Endothelial cell of umbilical vein (primary cell): ENCODE measurements around the gene ANKRD39. TPM values are rescaled to one million over a fixed set of nuclear protein-coding genes. Genes with fewer than 3 reads are reported as not detected.

ENCODE experiments used
- BruUV-seq: library from RNA; stranded (reverse); fragments of 400-500 nt; replicated peaks from 2 replicates; lab custom pipeline; 2021; lab: Mats Ljungman, UMichigan
- CTCF ChIA-PET: fragments of 300-600, 350-600 bp; sonication (Branson Sonifier 250); formaldehyde crosslinking; loops from one replicate; lab custom pipeline; 2021; ENCODE audit warnings: antibody characterized with exemption, inconsistent platforms; lab: Charles Lee
- POLR2A ChIA-PET: fragments of 300-600, 350-600 bp; sonication (Branson Sonifier 250); formaldehyde crosslinking; loops from one replicate; lab custom pipeline; 2021; ENCODE audit warnings: antibody characterized with exemption, inconsistent platforms; lab: Charles Lee
- DNase-seq: peaks from one replicate; pipeline ENCODE4 v3.0.0-alpha.2; 2011; ENCODE audit warnings: low read depth, low spot score
- FAIRE-seq: peaks from 2 replicates; lab custom pipeline; 2011; peaks lifted over from hg19 to GRCh38; lab: Jason Lieb, UNC
- H2AFZ ChIP-seq: 2 replicates; pipeline ENCODE4 v1.6.0; 2012; ENCODE audit warnings: low read depth, low read length, control low read depth, inconsistent platforms
- H3K27ac ChIP-seq: 2 replicates; pipeline ENCODE4 v1.5.1; 2011; ENCODE audit warnings: low read depth, mild to moderate bottlenecking, control low read depth, low read length, moderate library complexity; ENCODE audit not compliant: insufficient read depth
- H3K27me3 ChIP-seq, 2 experiments: 2 replicates each; pipeline versions ENCODE4 v1.6.0 to v1.6.1; 2011; ENCODE audit warnings: low read length in 2 of 2, mixed read lengths in 1 of 2; ENCODE audit not compliant: control insufficient read depth in 2 of 2, insufficient read depth in 2 of 2
- H3K36me3 ChIP-seq, 2 experiments: 2 replicates in 1 of 2; 3 replicates in 1 of 2; pipeline ENCODE4 v1.5.1; 2011; ENCODE audit warnings: low read length in 2 of 2, mild to moderate bottlenecking in 1 of 2, moderate library complexity in 1 of 2; ENCODE audit not compliant: control insufficient read depth in 2 of 2, insufficient read depth in 2 of 2; ENCODE audit errors: extremely low read depth in 1 of 2
- H3K4me1 ChIP-seq: 3 replicates; pipeline ENCODE4 v1.5.1; 2011; ENCODE audit warnings: mild to moderate bottlenecking, low read length; ENCODE audit not compliant: control insufficient read depth, insufficient read depth; ENCODE audit errors: extremely low read depth
- H3K4me2 ChIP-seq: 2 replicates; pipeline ENCODE4 v1.6.1; 2011; ENCODE audit warnings: low read length, control low read depth, mixed read lengths; ENCODE audit not compliant: insufficient read depth
- H3K4me3 ChIP-seq, 3 experiments: fragments of 200-600 bp in 1 of 3; sonication (generic), shearing (Covaris generic) in 1 of 3; replicated peaks in 1 of 3; 2 replicates each; pipeline ENCODE4 v1.5.1; 2011 to 2016; ENCODE audit warnings: control low read depth in 3 of 3, low read length in 3 of 3, mild to moderate bottlenecking in 2 of 3, inconsistent platforms in 1 of 3, low read depth in 1 of 3, moderate library complexity in 1 of 3; ENCODE audit not compliant: insufficient read depth in 1 of 3
- H3K79me2 ChIP-seq: 2 replicates; pipeline ENCODE4 v1.6.0; 2012; ENCODE audit warnings: low read length, inconsistent platforms; ENCODE audit not compliant: control insufficient read depth, insufficient read depth
- H3K9ac ChIP-seq: replicated peaks from 2 replicates; pipeline ENCODE3; 2011; ENCODE audit warnings: low read length, control low read depth; ENCODE audit not compliant: insufficient read depth; ENCODE audit errors: extremely low read depth
- H3K9me1 ChIP-seq: replicated peaks from 3 replicates; pipeline ENCODE4 v1.6.0; 2011; ENCODE audit warnings: mild to moderate bottlenecking, low read length; ENCODE audit not compliant: control insufficient read depth, insufficient read depth; ENCODE audit errors: extremely low read depth
- H3K9me3 ChIP-seq: replicated peaks from 2 replicates; pipeline ENCODE4 v1.5.1; 2012; ENCODE audit warnings: low read length, inconsistent platforms; ENCODE audit not compliant: control insufficient read depth, insufficient read depth
- H4K20me1 ChIP-seq: replicated peaks from 2 replicates; pipeline ENCODE3; 2011; ENCODE audit warnings: mild to moderate bottlenecking, low read length; ENCODE audit not compliant: control insufficient read depth, insufficient read depth; ENCODE audit errors: extremely low read depth
- EZH2 ChIP-seq: IDR thresholded peaks from 2 replicates; pipeline ENCODE4 v1.6.1; 2012; ENCODE audit warnings: borderline replicate concordance, low read depth, mild to moderate bottlenecking, moderate library complexity, low read length, inconsistent platforms; ENCODE audit not compliant: severe bottlenecking
- FOS ChIP-seq: IDR thresholded peaks from 2 replicates; pipeline ENCODE4 v1.6.1; 2011; ENCODE audit warnings: mild to moderate bottlenecking, low read length, moderate library complexity, borderline replicate concordance; ENCODE audit not compliant: insufficient read depth
- GATA2 ChIP-seq: IDR thresholded peaks from 2 replicates; pipeline ENCODE4 v1.7.0; 2011; ENCODE audit warnings: low read depth, mild to moderate bottlenecking, moderate library complexity, mixed read lengths, low read length; ENCODE audit not compliant: insufficient read length, insufficient read depth
- JUN ChIP-seq: IDR thresholded peaks from 2 replicates; pipeline ENCODE4 v1.6.1; 2011; ENCODE audit warnings: borderline replicate concordance, low read depth; ENCODE audit not compliant: insufficient read length, insufficient read depth
- MYC ChIP-seq: IDR thresholded peaks from one replicate; pipeline ENCODE4 v1.6.1; 2011; ENCODE audit warnings: mild to moderate bottlenecking, low read depth, low read length
- POLR2A ChIP-seq: IDR thresholded peaks from 2 replicates; pipeline ENCODE4 v1.6.1; 2012; ENCODE audit warnings: low read depth, mild to moderate bottlenecking, control low read depth, low read length
- POLR2AphosphoS5 ChIP-seq: IDR thresholded peaks from 2 replicates; pipeline ENCODE4 v1.6.1; 2012; ENCODE audit warnings: low read depth, mild to moderate bottlenecking, control low read depth, low read length, moderate library complexity; ENCODE audit not compliant: insufficient read depth
- dilution Hi-C: fragments of 300-500 bp; cut with MboI; formaldehyde crosslinking; loops from one replicate; pipeline ENCODE4 v1.15.0; 2019; ENCODE audit warnings: low sequenced_read_pairs; ENCODE audit not compliant: extremely low pct_ligation_motif_present
- intact Hi-C: fragments of 100-400 bp; cut with micrococcal nuclease; formaldehyde crosslinking; loops from one replicate; pipeline ENCODE4 v1.10.0; 2022
- polyA plus RNA-seq, 4 experiments: library from polyadenylated mRNA; depleted of rRNA in 3 of 4; stranded (reverse) in 3 of 4; unstranded in 1 of 4; fragments of >200 nt; gene quantifications; 2 replicates each; pipeline versions ENCODE4 v1.2.1 to v1.2.3, GENCODE V29; 2011 to 2012; ENCODE audit warnings: missing spikeins in 1 of 4
- total RNA-seq: library from RNA; stranded (reverse); gene quantifications from 2 replicates; pipeline ENCODE4 v1.2.3, GENCODE V29; 2021
- TF ChIP-seq, protein P1 (sequence below): IDR thresholded peaks from 2 replicates; pipeline ENCODE4 v1.6.1; 2011; ENCODE audit not compliant: insufficient read depth, insufficient read length
- TF ChIP-seq, protein P2 (sequence below), 2 donors: IDR thresholded peaks; 1 replicate in 1 of 2; 2 replicates in 1 of 2; pipeline ENCODE4 v1.5.1; 2011; ENCODE audit warnings: low read length in 2 of 2, mild to moderate bottlenecking in 2 of 2, moderate library complexity in 2 of 2, control low read depth in 1 of 2, inconsistent platforms in 1 of 2, low read depth in 1 of 2; ENCODE audit not compliant: insufficient read depth in 1 of 2; ENCODE audit errors: extremely low read depth in 1 of 2

ANKRD39 gene
- total and polyA plus RNA-seq, 2 donors (not counting 3 experiments of a cell fraction or from before 2014, with no cell fraction given): 14.7 to 17.9 TPM

DNA sequence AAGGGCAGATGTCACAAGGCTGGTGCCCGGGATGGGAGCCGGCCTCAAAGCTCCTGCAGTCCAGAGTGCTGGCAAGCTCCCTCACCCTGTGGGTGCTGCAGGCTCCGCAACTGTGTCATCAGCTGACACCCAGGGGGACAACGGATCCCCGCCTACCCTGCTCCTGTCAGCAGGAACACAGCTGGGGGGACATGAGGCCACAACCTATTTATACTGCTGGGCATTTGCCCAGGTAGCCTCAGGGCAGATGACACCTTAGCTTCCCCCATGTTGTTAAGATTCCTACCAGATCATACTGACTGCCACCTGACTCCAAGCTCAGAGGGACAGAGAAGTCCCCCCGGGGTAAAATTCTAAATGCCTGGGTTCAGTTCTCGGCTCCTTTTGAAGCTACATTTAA lies 15.2 kb downstream of the ANKRD39 start:
- Histone ChIP-seq H3K9ac (no peak overlapping the region), H2AFZ (no peak overlapping the region), H3K4me3 (no peak overlapping the region), H3K79me2 (no peaks in the 10 kb centered on the region), H3K4me1 (no peaks in the 10 kb centered on the region), H3K27ac (no peak overlapping the region), H3K9me3 (no peaks in the 10 kb centered on the region), H3K27me3 (no peaks in the 10 kb centered on the region), H3K4me2 (no peak overlapping the region), H3K36me3 (no peaks in the 10 kb centered on the region), H4K20me1 (no peaks in the 10 kb centered on the region), H3K9me1 (no peaks in the 10 kb centered on the region)
- no peak for TF ChIP-seq MYC
- TF ChIP-seq, protein P1, sequence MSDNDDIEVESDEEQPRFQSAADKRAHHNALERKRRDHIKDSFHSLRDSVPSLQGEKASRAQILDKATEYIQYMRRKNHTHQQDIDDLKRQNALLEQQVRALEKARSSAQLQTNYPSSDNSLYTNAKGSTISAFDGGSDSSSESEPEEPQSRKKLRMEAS: no peak
- TF ChIP-seq EZH2: no peak
- TF ChIP-seq JUN: no peak
- TF ChIP-seq, protein P2, sequence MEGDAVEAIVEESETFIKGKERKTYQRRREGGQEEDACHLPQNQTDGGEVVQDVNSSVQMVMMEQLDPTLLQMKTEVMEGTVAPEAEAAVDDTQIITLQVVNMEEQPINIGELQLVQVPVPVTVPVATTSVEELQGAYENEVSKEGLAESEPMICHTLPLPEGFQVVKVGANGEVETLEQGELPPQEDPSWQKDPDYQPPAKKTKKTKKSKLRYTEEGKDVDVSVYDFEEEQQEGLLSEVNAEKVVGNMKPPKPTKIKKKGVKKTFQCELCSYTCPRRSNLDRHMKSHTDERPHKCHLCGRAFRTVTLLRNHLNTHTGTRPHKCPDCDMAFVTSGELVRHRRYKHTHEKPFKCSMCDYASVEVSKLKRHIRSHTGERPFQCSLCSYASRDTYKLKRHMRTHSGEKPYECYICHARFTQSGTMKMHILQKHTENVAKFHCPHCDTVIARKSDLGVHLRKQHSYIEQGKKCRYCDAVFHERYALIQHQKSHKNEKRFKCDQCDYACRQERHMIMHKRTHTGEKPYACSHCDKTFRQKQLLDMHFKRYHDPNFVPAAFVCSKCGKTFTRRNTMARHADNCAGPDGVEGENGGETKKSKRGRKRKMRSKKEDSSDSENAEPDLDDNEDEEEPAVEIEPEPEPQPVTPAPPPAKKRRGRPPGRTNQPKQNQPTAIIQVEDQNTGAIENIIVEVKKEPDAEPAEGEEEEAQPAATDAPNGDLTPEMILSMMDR (IDR thresholded peaks at IDR 0.05; ENCODE audit: extremely low read depth in 1 of 2, insufficient read depth in 1 of 2, low read depth in 1 of 2, low read length in 2 of 2): no peak
- no peak for TF ChIP-seq GATA2
- no peak for TF ChIP-seq FOS
- no peak for TF ChIP-seq POLR2AphosphoS5
- TF ChIP-seq POLR2A: no peak
- DNase-seq (no peak), FAIRE-seq (no peak)
- intact Hi-C loops: no loop called here
- ChIA-PET CTCF (interaction anchor here (0.8 to 1.2 kb wide), 3 partner anchors 10 to 78 kb away, joined by 3 read pairs; partner anchors contain the start of gene ANKRD39), POLR2A (interaction anchor here (1.0 kb wide), 1 partner anchor 15 kb away, joined by 3 read pairs; the partner anchor contains the start of gene ANKRD39)
- no TSS peak for BruUV-seq
- dilution Hi-C loops: no loop called here
